Epithelial cell of esophagus (primary cell): ENCODE data around the gene HSPA2.

ENCODE experiments used
- DNase-seq: peaks from one replicate; pipeline ENCODE4 v3.0.0; 2010; ENCODE audit warnings: low read depth
- H3K4me3 ChIP-seq: 2 replicates; pipeline ENCODE4 v1.5.1; 2011; ENCODE audit warnings: mild to moderate bottlenecking, low read length, control low read depth
- CTCF ChIP-seq: IDR thresholded peaks from 2 replicates; pipeline ENCODE4 v1.5.1; 2011; ENCODE audit warnings: low read depth, mild to moderate bottlenecking, low read length, control low read depth, inconsistent platforms; ENCODE audit not compliant: insufficient read depth; ENCODE audit errors: missing control alignments

HSPA2 gene

DNA sequence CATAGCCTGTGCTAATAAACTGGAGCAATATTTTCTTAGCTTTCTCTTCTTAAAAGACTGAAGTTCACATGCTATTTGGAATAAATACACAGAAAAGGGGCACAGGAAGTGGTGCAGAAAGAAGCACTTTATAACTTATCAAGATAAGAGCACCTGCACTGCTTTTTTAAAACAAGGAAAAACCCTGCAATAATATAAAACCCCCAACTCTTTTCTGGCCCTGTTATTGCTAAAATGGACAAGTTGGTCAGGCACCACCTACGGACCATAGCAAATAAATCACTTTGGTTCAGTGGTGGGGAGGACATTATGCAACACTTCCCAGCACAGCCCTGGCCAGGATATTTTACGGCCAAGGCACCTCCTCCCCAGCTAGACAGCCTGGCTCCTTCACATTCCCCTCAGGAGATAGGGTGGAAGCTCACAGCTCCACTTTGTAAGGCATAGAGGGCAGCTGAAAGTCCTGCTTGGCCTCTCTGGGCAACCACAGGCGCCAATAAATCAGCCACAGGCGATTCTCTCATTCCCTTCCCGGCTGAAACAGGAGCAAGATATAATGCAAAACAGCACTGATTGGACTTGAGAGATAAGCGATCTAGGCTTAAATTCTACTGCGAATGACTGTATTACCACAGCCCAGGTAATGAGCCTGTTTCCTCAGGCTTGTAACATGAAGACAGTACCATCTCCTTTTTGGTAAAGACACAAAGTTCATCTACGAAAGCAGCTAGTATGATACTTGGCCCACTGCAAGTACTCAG is 39.0 kb upstream of the HSPA2 start:
- peak; percentile 36 for DNase-seq

DNA sequence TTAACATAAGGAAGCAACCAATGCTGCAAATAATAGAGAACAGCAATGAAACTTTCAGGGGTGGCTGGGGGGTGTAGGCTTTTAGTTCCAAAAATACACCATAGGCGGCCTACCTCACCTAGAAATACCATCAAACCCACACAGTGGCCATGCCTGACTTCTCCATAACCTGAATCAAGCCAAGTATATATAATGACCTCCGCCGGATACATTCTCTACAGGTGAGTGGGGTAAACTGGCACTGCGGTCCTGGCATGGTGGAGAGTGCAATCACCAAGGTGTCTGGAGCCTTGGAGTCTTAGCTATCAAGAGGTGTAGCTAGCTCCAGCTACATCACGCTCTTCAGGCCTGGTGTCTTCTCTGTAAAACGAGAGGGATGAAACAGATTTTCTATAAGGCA is 38.1 kb upstream of the HSPA2 start:
- no peak for DNase-seq
- TF ChIP-seq CTCF, result no peak
- H3K4me3 ChIP-seq, result peak overlapping the region; percentile 86

More for the DNA sequence above, 39.0 kb upstream of the HSPA2 start:
- H3K4me3 ChIP-seq, result no peak overlapping the region
- TF ChIP-seq CTCF, result no peak

DNA sequence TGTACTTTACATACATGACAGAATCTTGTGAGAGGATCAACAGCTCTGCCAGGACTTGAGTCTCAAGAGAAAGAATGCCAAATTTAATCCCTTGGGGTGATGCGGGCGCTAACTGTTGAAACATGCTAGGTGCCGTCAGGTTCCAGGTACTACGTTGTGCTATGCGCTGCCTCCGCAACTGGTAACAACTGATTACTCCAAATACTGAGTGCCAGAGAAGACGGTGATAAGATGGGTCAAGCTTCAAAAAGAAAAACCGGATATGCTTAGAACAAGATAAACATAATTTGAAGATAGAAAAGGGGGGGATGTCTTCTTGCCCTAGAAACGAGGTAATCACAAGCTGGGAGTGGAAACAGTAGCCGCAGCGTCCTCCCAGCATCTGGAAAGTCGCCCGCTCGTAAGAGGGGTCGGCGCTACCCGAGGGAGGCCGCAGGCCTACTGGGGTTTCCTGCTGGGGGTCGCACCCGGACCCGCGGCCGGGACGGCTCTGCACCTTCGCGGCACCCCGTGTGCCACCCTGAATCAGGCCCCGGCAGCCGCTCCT is 37.6 kb upstream of the HSPA2 start:
- H3K4me3 ChIP-seq, result peak overlapping the region; percentile 86
- DNase-seq, result peak; percentile 85
- TF ChIP-seq CTCF, result no peak

GRCh38 chr14:64503434-64504309 is 36.9 kb upstream of the HSPA2 start, which contains the start of gene ZBTB25:
ZBTB25 (minus strand) TSS chr14:64503838; CDS start chr14:64490533, 13,305 bp downstream.
- peak within 1 kb of the TSS; percentile 86 for H3K4me3 ChIP-seq
- peak; percentile 91 for DNase-seq
- TF ChIP-seq CTCF, result no peak

DNA sequence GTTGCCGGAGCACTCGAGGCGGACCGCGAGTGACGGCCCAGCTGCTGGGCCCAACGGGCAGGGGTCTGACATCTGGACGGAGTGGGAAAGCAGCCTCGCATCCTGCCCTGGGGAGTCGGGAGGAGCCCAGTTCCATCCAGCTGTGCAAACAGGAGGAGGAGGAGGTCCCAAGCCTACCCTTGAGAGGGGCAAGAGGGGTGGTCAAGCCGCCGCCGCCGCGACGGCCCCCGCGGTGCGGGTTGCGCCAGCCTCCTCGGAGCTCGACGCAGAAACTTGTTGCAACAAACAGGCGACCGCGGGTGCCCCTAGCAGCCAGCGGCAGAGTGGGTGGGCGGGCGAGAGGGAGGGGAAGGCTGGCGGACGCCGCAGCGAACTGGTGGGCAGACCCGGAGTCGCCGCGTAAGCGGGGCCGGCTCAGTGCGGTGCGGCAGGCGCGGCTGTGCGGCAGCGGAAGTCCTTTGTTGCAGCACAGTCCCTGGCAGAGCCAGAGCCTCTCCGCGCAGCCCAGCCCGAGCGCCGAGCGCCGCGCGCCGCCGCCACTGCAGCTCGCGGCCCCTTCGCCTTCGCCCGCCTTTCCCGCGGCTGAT is 36.1 kb upstream of the HSPA2 start, which contains the start of gene ZBTB1:
ZBTB1 (plus strand) TSS at position 461 of the 587 bp plus-strand sequence. CDS start 16,735 bp downstream, outside the sequence.
- H3K4me3 ChIP-seq, result peak within 1 kb of the TSS; percentile 86
- no peak for TF ChIP-seq CTCF
- peak; percentile 91 for DNase-seq
